Cardiac fibroblast (primary cell): Measurements from ENCODE around the gene MSTN.

ENCODE experiments used
- DNase-seq, 2 donors: peaks; one replicate each; pipeline versions ENCODE4 v3.0.0 to v3.0.0-alpha.2; 2010; ENCODE audit warnings: low read depth in 2 of 2
- H3K4me3 ChIP-seq, 2 donors: replicated peaks in 1 of 2; 1 replicate in 1 of 2; 2 replicates in 1 of 2; pipeline ENCODE4 v1.5.1; 2011; ENCODE audit warnings: low read depth in 2 of 2, low read length in 2 of 2, mild to moderate bottlenecking in 2 of 2, moderate library complexity in 1 of 2
- CTCF ChIP-seq: IDR thresholded peaks from one replicate; pipeline ENCODE4 v1.5.1; 2011; ENCODE audit warnings: low read depth, mild to moderate bottlenecking, low read length, inconsistent platforms

Gene MSTN

DNA sequence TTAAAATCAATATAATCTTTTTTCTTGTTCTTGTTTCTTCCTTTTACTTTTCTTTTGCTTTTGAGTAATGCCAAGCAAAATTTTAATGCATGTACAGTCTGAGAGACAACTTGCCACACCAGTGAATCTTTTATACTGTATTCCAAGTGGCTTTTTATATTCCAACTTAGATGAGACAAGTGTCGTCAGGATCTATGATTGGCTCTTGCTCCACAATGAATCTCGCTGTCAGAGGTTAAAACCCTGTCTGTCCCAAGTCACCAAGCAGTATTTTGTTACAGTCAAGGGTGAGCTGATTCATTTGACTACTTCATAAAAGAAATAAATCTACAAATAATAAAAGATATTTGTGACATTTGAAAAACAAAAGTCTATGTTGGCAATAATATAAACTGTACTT lies at the start of gene MSTN:
Gene MSTN (minus strand): TSS at position 129 of the 400 bp plus-strand sequence. CDS start 133 bp downstream, outside the sequence.
- no peak for TF ChIP-seq CTCF
- no peak for DNase-seq
- H3K4me3 ChIP-seq = no peak within 1 kb of the TSS

DNA sequence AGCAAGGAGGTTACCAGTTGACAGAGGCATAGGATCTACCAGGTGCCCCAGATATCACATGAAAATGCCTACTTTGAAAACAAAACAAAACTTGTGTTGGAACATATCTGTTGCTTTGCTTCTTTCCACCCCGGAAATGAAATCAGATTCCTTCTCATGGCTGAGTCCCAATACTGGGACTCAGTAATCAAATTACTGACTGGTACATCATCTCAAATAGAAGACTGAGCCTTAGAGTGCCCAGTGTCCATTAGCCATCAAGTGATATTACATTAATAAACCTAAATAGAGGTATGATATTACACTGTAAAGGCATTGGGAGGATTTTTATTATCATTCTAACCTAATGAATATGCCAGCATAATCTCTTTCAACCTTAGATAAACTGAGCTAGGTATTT lies 48.6 kb upstream of the MSTN start:
- TF ChIP-seq CTCF = no peak
- H3K4me3 ChIP-seq = no peak overlapping the region
- DNase-seq = no peak

DNA sequence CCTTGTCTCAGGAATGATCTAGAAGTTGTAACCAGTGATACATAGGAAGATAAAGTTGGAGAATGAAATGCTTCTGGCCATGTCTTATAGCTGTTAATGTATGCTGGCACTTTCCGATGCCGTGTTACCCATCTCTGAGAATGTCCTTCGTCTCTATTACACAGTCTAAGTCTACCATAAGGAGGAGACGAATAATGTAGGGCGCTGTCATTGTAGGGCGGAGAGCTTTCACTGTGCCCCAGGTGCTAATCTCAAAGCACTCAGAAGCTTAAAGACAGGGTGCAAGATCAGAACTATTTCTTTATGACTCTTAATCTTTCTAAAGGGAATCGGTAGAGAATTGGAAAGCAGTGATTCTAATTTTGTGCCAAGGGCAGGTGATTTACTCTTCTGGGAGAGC lies 48.2 kb upstream of the MSTN start:
- DNase-seq = no peak
- H3K4me3 ChIP-seq = no peak overlapping the region
- TF ChIP-seq CTCF = no peak

DNA sequence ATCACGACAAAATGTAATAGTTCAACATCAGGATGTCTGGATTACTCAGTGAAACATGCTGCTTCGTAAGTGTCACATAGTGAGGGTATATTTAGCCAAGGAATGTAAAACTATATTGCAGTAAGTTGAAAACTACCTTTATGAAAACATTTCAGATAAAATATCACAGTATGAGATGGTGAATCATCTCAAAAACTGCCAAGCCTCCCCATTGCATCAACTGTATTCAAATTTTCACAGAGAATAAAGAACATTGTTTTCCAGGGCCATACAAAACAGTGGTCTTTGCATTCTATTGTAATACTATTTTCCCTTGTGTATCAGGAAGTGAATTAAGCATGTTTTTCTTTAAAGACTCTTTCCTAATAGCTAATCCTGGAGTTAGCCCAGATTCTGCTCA lies 47.6 kb upstream of the MSTN start:
- DNase-seq = peak; percentile 38 to 79
- TF ChIP-seq CTCF = no peak

DNA sequence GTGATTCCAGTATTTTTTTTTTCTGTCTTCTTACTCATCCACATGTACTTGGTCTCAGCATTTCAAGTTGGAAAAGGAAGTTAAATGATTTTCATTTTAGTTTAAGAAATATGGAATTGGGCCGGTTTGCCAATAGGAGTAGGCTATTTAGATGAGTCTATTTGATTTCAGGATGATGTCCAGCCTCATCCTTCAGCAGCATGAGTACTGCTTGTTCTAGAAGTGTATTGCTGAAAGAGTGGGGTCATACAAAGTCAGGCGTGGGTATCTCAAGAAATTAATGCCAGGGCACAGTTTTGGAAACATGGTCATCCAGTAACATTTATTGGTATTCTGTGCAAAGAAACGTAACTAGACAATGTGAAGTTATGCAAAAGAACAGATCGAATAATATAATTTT lies 44.9 kb upstream of the MSTN start:
- H3K4me3 ChIP-seq = no peak overlapping the region
- no peak for TF ChIP-seq CTCF
- no peak for DNase-seq

More for the DNA sequence above, 47.6 kb upstream of the MSTN start:
- H3K4me3 ChIP-seq = no peak overlapping the region

DNA sequence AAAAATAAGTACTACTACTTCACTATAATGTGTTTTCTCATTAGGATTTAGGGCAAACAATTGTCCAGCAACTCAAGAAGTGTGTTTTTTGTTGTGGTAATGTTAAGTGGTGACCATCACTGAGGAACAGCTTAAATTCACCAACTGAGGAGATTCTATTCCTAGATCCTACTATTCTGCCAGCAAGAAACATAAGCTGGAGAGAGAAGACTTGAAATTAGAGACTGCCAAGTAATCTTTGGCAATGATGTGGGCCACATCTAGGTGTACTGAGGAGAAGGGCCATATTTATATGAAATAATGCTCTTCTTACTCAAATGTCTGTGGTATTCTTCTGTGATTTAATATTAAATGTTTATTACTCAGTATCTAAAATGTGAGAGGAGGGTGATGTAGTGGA lies 44.3 kb upstream of the MSTN start:
- no peak overlapping the region for H3K4me3 ChIP-seq
- no peak for DNase-seq
- no peak for TF ChIP-seq CTCF

GRCh38 chr2:190105554-190105953 lies 43.0 kb upstream of the MSTN start:
- H3K4me3 ChIP-seq = no peak overlapping the region
- no peak for DNase-seq
- no peak for TF ChIP-seq CTCF
